ENCODE measurements around the gene SDF2L1.

GRCh38 chr22:21592422-21592821 is 49.7 kb upstream of the SDF2L1 start:
- TF ChIP-seq POLR2AphosphoS5 (IDR thresholded peaks at IDR 0.05; ENCODE audit: borderline replicate concordance, low read depth, low read length) (no peak), EZH2 (IDR thresholded peaks at IDR 0.05) (no peak), FOXP2 (optimal IDR thresholded peaks at IDR 0.05; ENCODE audit: control extremely low read depth, extremely low read length, insufficient read depth) (no peak)
